Fibroblast of mammary gland (primary cell): Measurements from ENCODE around the gene ABCA12.

ENCODE experiments used
- DNase-seq: peaks from one replicate; pipeline ENCODE4 v3.0.0-alpha.2; 2010; ENCODE audit warnings: low read depth
- H3K4me3 ChIP-seq: 2 replicates; pipeline ENCODE4 v1.5.1; 2011; ENCODE audit warnings: low read depth, mild to moderate bottlenecking, low read length, moderate library complexity; ENCODE audit not compliant: control insufficient read depth
- CTCF ChIP-seq: conservative IDR thresholded peaks from 2 replicates; pipeline ENCODE4 v1.5.1; 2011; ENCODE audit warnings: low read depth, low read length, inconsistent platforms; ENCODE audit not compliant: control insufficient read depth, insufficient read depth

Gene ABCA12

GRCh38 chr2:214899751-214900150 is 238.7 kb downstream of the ABCA12 start:
- H3K4me3 ChIP-seq = no peak overlapping the region
- no peak for DNase-seq
- no peak for TF ChIP-seq CTCF

GRCh38 chr2:214896274-214896673 is 242.2 kb downstream of the ABCA12 start:
- no peak for DNase-seq
- H3K4me3 ChIP-seq = no peak overlapping the region

GRCh38 chr2:214895469-214895868 is 243.0 kb downstream of the ABCA12 start:
- TF ChIP-seq CTCF = no peak
- DNase-seq = no peak
- no peak overlapping the region for H3K4me3 ChIP-seq

More at GRCh38 chr2:214896274-214896673, 242.2 kb downstream of the ABCA12 start:
- no peak for TF ChIP-seq CTCF

GRCh38 chr2:214889301-214889700 is 249.1 kb downstream of the ABCA12 start:
- no peak for DNase-seq
- H3K4me3 ChIP-seq = no peak overlapping the region
- TF ChIP-seq CTCF = no peak

GRCh38 chr2:214881647-214882202 is 256.7 kb downstream of the ABCA12 start:
- no peak for TF ChIP-seq CTCF
- DNase-seq = peak; percentile 20
- no peak overlapping the region for H3K4me3 ChIP-seq
